Stomach (tissue), 4 donors: ENCODE data around the gene HSD11B1.
"Not testable (repeated sequence)": the region's sequence is repeated elsewhere in the genome, so short reads cannot be mapped to it uniquely, and the experiment has no call there.

Experiments
- CTCF ChIP-seq, 7 experiments: fragments of 450-650 bp in 4 of 7; fragments of 200-600 bp in 3 of 7; sonication (generic) in 3 of 7; IDR thresholded peaks; one replicate each; pipeline ENCODE4 v1.5.1; 2016 to 2019; ENCODE audit warnings: antibody characterized with exemption in 7 of 7, control low read depth in 2 of 7, mild to moderate bottlenecking in 1 of 7
- POLR2A ChIP-seq, 4 donors: fragments of 450-650 bp; IDR thresholded peaks; one replicate each; pipeline ENCODE4 v1.6.1; 2016; ENCODE audit warnings: antibody characterized with exemption in 4 of 4, control low read depth in 2 of 4, mild to moderate bottlenecking in 1 of 4, moderate library complexity in 1 of 4

- TF ChIP-seq CTCF, POLR2A (IDR thresholded peaks at IDR 0.05): not testable (repeated sequence)
These were observed 4.0 kb upstream of the HSD11B1 start for GRCh38 chr1:209700686-209701085.
